GM21529 (cell line): ENCODE results near the gene MAP6.
"Not testable (repeated sequence)": the region's sequence is repeated elsewhere in the genome, so short reads cannot be mapped to it uniquely, and the experiment has no call there.

Source experiments
- ATAC-seq: cut with Tn5 transposase; IDR thresholded peaks from one replicate; pipeline ENCODE4 v1.9.1; 2021; ENCODE audit not compliant: unreplicated experiment

The MAP6 gene

GRCh38 chr11:75668451-75669297 lies at the start of gene MAP6:
Gene MAP6, minus strand, starts transcription at chr11:75669038. Its CDS starts 669 bp downstream, at chr11:75668369.
- ATAC-seq = no peak

GRCh38 chr11:75717608-75718418 lies 49.0 kb upstream of the MAP6 start, which contains the start of gene MOGAT2:
Gene MOGAT2, plus strand, starts transcription at chr11:75717838. Its CDS starts 51 bp downstream, at chr11:75717889.
- ATAC-seq = no peak

- no peak for ATAC-seq
These were observed 47.8 kb upstream of the MAP6 start for GRCh38 chr11:75716659-75717058.

- no peak for ATAC-seq
These were observed 46.9 kb upstream of the MAP6 start for GRCh38 chr11:75715688-75716087.

- no peak for ATAC-seq
These were observed 45.4 kb upstream of the MAP6 start for GRCh38 chr11:75714211-75714610.

GRCh38 chr11:75706260-75706729 lies 37.5 kb upstream of the MAP6 start:
- peak; percentile 63 for ATAC-seq

- ATAC-seq = no peak
These were observed 36.7 kb upstream of the MAP6 start for GRCh38 chr11:75705541-75705940.

- ATAC-seq = no peak
These were observed 34.9 kb upstream of the MAP6 start for GRCh38 chr11:75703695-75704237.

- no peak for ATAC-seq
These were observed 32.1 kb upstream of the MAP6 start for GRCh38 chr11:75700940-75701339.

- ATAC-seq = no peak
These were observed 29.2 kb upstream of the MAP6 start for GRCh38 chr11:75697906-75698581.

- no peak for ATAC-seq
These were observed 23.0 kb upstream of the MAP6 start for GRCh38 chr11:75691804-75692203.

GRCh38 chr11:75689863-75690609 lies 21.2 kb upstream of the MAP6 start:
- peak; percentile 71 for ATAC-seq

GRCh38 chr11:75683856-75684255 lies 15.0 kb upstream of the MAP6 start:
- ATAC-seq = not testable (repeated sequence)

GRCh38 chr11:75679566-75679965 lies 10.7 kb upstream of the MAP6 start:
- ATAC-seq = no peak

GRCh38 chr11:75678620-75679259 lies 9.9 kb upstream of the MAP6 start:
- no peak for ATAC-seq

GRCh38 chr11:75677909-75678308 lies 9.1 kb upstream of the MAP6 start:
- no peak for ATAC-seq

- no peak for ATAC-seq
These were observed 8.4 kb upstream of the MAP6 start for GRCh38 chr11:75677275-75677674.

GRCh38 chr11:75673977-75674582 lies 5.2 kb upstream of the MAP6 start:
- no peak for ATAC-seq

GRCh38 chr11:75667831-75668450 lies 897 bp downstream of the MAP6 start:
- no peak for ATAC-seq
